ENCODE results near the gene IPPK.

The IPPK gene

DNA sequence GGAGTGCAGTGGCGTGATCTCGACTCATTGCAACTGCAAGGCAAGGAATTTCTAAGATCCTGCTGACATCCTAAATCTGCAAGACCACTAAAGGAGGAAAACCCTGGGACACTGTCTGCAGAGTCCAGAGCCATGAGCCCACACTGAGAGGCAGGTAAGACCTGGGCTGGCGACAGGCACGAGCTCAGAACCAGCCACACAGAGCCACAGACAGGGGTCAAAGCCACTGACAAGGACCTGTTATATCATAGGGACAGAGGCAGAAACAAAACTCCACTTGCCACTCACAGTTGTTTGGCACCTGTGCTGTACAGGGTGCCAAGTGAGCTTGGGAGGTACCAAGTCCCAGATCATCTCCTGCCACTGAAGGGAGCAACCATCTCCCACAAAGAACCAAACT is 34.2 kb downstream of the IPPK start:
- Histone ChIP-seq H3K4me3 (ENCODE audit: low read length in 2 of 2) (no peak overlapping the region), H3K27ac (replicated peaks; ENCODE audit: low read length) (no peak overlapping the region), H2BK15ac (ENCODE audit: low read length) (no peak overlapping the region), H3K36me3 (replicated peaks in 1 of 2; ENCODE audit: control insufficient read depth in 2 of 2, insufficient read depth in 2 of 2, low read length in 2 of 2) (peaks cover 32 to 76% of the 10 kb centered on the region in 2 donors), H3K14ac (ENCODE audit: low read length) (no peak overlapping the region), H4K91ac (ENCODE audit: low read depth, low read length, poor library complexity) (no peak overlapping the region), H3K4me2 (ENCODE audit: insufficient read depth, low read length, poor library complexity, severe bottlenecking) (no peak overlapping the region), H4K8ac (ENCODE audit: low read depth, low read length) (no peak overlapping the region), H3K27me3 (ENCODE audit: control insufficient read depth in 3 of 3, insufficient read depth in 3 of 3, low read depth in 1 of 3, low read length in 3 of 3) (no peaks in the 10 kb centered on the region), H2AFZ (ENCODE audit: low read length) (no peak overlapping the region), H2BK5ac (ENCODE audit: low read length) (no peak overlapping the region), H3K9me3 (replicated peaks in 1 of 2; ENCODE audit: control insufficient read depth in 2 of 2, insufficient read depth in 1 of 2, low read depth in 1 of 2, low read length in 2 of 2) (no peaks in the 10 kb centered on the region), H3K4me1 (ENCODE audit: control insufficient read depth in 2 of 2, insufficient read depth in 1 of 2, low read depth in 1 of 2, low read length in 2 of 2) (no peaks in the 10 kb centered on the region), H3K4ac (ENCODE audit: low read length) (no peak overlapping the region), H3K79me1 (ENCODE audit: low read depth, low read length) (peaks cover 2% of the 10 kb centered on the region), H2AK5ac (ENCODE audit: low read depth, low read length) (no peak overlapping the region), H3K23ac (ENCODE audit: low read depth, low read length, poor library complexity) (no peak overlapping the region), H3K18ac (ENCODE audit: low read length) (no peak overlapping the region), H3K9ac (ENCODE audit: low read depth, low read length, poor library complexity) (no peak overlapping the region), H2BK120ac (ENCODE audit: low read depth, low read length) (no peak overlapping the region), H2BK12ac (ENCODE audit: low read length) (no peak overlapping the region)
- WGBS, 2 donors (ENCODE audit: extremely low coverage in 2 of 2, insufficient read length in 2 of 2, insufficient replicate concordance in 1 of 2) = no CpG with 5 or more reads among the region's 4 CpGs
- DNase-seq (ENCODE audit: low spot score) = no peak

DNA sequence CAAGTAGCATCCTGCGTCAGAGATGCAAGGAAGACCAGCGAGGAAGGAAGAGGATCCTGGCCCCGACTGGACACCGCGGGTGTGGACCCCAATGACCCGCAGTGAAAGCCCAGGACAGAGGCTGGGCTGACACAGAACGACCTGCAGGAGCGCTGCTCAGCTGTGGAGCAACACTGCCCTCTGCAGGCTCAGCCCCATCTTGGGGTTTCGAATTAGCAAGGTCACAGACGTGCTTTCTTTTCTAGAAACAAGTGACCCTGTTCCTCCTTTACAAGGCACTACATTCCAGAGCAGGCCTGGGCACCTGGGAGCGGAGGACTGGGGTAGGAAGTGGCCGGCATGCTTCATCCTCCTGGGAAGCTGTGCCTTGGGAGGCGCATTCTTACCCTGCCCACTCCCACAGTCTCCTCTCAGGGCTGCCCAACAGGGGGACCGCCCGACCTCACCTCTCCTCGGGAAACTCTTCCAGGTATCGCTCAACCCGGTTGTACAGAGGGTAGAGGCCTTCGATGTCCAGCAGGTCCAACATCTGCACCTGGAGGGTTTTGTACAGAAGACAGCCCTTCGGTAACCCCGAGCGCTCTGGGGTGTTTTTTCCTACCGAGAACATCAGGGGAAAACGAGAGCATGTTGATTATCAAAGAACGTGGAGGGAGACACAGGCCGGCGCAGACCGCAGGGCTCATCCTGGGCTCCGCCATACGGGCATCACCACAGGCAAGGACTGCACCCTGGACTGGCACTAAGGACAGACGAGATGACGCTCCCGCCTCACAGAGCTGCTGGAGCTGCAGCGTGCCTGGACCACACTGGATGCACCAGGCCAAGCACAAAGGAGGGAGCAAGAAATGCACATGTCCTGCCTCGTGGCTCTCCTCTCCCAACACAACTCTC is 35.0 kb downstream of the IPPK start:
- Histone ChIP-seq H3K79me1 (ENCODE audit: low read depth, low read length) (no peaks in the 10 kb centered on the region), H2BK15ac (ENCODE audit: low read length) (no peak overlapping the region), H3K4me2 (ENCODE audit: insufficient read depth, low read length, poor library complexity, severe bottlenecking) (no peak overlapping the region), H3K36me3 (replicated peaks in 1 of 2; ENCODE audit: control insufficient read depth in 2 of 2, insufficient read depth in 2 of 2, low read length in 2 of 2) (peaks cover 28 to 71% of the 10 kb centered on the region in 2 donors), H2BK12ac (ENCODE audit: low read length) (no peak overlapping the region), H3K4me3 (ENCODE audit: low read length in 2 of 2) (no peak overlapping the region), H4K91ac (ENCODE audit: low read depth, low read length, poor library complexity) (no peak overlapping the region), H2AFZ (ENCODE audit: low read length) (peak overlapping the region; percentile 26), H3K4me1 (ENCODE audit: control insufficient read depth in 2 of 2, insufficient read depth in 1 of 2, low read depth in 1 of 2, low read length in 2 of 2) (no peaks in the 10 kb centered on the region), H2BK120ac (ENCODE audit: low read depth, low read length) (no peak overlapping the region), H3K23ac (ENCODE audit: low read depth, low read length, poor library complexity) (no peak overlapping the region), H4K8ac (ENCODE audit: low read depth, low read length) (no peak overlapping the region), H3K14ac (ENCODE audit: low read length) (no peak overlapping the region), H2AK5ac (ENCODE audit: low read depth, low read length) (no peak overlapping the region), H3K27ac (replicated peaks; ENCODE audit: low read length) (no peak overlapping the region), H3K27me3 (ENCODE audit: control insufficient read depth in 3 of 3, insufficient read depth in 3 of 3, low read depth in 1 of 3, low read length in 3 of 3) (no peaks in the 10 kb centered on the region), H3K9me3 (replicated peaks in 1 of 2; ENCODE audit: control insufficient read depth in 2 of 2, insufficient read depth in 1 of 2, low read depth in 1 of 2, low read length in 2 of 2) (no peaks in the 10 kb centered on the region), H3K18ac (ENCODE audit: low read length) (no peak overlapping the region), H3K9ac (ENCODE audit: low read depth, low read length, poor library complexity) (peak overlapping the region; percentile 36), H3K4ac (ENCODE audit: low read length) (no peak overlapping the region), H2BK5ac (ENCODE audit: low read length) (no peak overlapping the region)
- WGBS, 2 donors (ENCODE audit: extremely low coverage in 2 of 2, insufficient read length in 2 of 2, insufficient replicate concordance in 1 of 2) = no CpG with 5 or more reads among the region's 35 CpGs
- peak; percentile 79 for DNase-seq (ENCODE audit: low spot score)

DNA sequence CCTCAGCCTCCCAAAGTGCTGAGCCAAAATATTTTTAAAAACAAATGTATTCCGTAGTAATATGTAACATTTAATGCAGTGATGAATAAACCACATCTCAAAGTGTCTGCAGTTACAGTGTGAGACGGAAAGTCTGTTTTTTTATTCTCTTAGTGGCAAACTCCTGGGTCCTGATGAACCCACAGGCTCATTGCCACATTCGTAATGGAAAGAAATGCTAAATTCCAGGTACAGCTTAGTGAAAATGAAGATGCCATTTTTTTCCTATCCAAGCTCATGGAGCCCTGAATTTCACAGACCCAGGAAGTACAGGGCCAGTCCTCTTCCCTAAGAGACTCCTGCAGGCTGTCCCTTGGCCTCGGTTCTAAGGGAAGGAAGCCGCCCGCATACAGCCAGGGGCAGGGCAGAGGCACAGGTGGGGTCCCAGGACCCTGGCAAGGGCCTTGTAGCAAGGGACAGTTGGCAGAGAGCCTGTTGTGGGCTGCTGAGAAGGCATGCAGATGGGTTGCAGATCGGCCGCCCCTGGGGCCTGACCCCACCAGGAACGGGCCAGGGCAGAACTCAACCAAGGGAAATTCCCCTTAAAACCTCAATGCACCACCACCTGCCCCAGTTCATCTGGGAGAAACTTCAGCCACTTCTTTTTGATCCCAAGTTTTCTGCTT is 36.2 kb downstream of the IPPK start:
- H3K4me2 ChIP-seq (ENCODE audit: insufficient read depth, low read length, poor library complexity, severe bottlenecking) = no peak overlapping the region
- H2BK120ac ChIP-seq (ENCODE audit: low read depth, low read length) = no peak overlapping the region
- WGBS, 2 donors (ENCODE audit: extremely low coverage in 2 of 2, insufficient read length in 2 of 2, insufficient replicate concordance in 1 of 2) = no CpG with 5 or more reads among the region's 9 CpGs
- H2BK5ac ChIP-seq (ENCODE audit: low read length) = no peak overlapping the region
- H3K9ac ChIP-seq (ENCODE audit: low read depth, low read length, poor library complexity) = no peak overlapping the region
- no peak overlapping the region for H3K4ac ChIP-seq (ENCODE audit: low read length)
- peak overlapping the region; percentile 18 for H3K23ac ChIP-seq (ENCODE audit: low read depth, low read length, poor library complexity)
- no peak overlapping the region for H2BK15ac ChIP-seq (ENCODE audit: low read length)
- no peaks in the 10 kb centered on the region for H3K27me3 ChIP-seq (ENCODE audit: control insufficient read depth in 3 of 3, insufficient read depth in 3 of 3, low read depth in 1 of 3, low read length in 3 of 3)
- H3K14ac ChIP-seq (ENCODE audit: low read length) = no peak overlapping the region
- peak overlapping the region; percentile 50 for H4K8ac ChIP-seq (ENCODE audit: low read depth, low read length)
- H3K4me3 ChIP-seq (ENCODE audit: low read length in 2 of 2) = peak overlapping the region in 1 of 2 donors; percentile 69
- no peaks in the 10 kb centered on the region for H3K9me3 ChIP-seq (replicated peaks in 1 of 2; ENCODE audit: control insufficient read depth in 2 of 2, insufficient read depth in 1 of 2, low read depth in 1 of 2, low read length in 2 of 2)
- H3K18ac ChIP-seq (ENCODE audit: low read length) = no peak overlapping the region
- no peak overlapping the region for H3K27ac ChIP-seq (replicated peaks; ENCODE audit: low read length)
- H3K36me3 ChIP-seq (replicated peaks in 1 of 2; ENCODE audit: control insufficient read depth in 2 of 2, insufficient read depth in 2 of 2, low read length in 2 of 2) = peaks cover 23 to 59% of the 10 kb centered on the region in 2 donors
- H3K79me1 ChIP-seq (ENCODE audit: low read depth, low read length) = no peaks in the 10 kb centered on the region
- DNase-seq (ENCODE audit: low spot score) = no peak
- H3K4me1 ChIP-seq (ENCODE audit: control insufficient read depth in 2 of 2, insufficient read depth in 1 of 2, low read depth in 1 of 2, low read length in 2 of 2) = no peaks in the 10 kb centered on the region
- H2AFZ ChIP-seq (ENCODE audit: low read length) = no peak overlapping the region
- no peak overlapping the region for H2BK12ac ChIP-seq (ENCODE audit: low read length)
- H4K91ac ChIP-seq (ENCODE audit: low read depth, low read length, poor library complexity) = no peak overlapping the region
- no peak overlapping the region for H2AK5ac ChIP-seq (ENCODE audit: low read depth, low read length)

- Histone ChIP-seq H3K4me2 (ENCODE audit: insufficient read depth, low read length, poor library complexity, severe bottlenecking) (no peak overlapping the region), H2AK5ac (ENCODE audit: low read depth, low read length) (no peak overlapping the region), H2BK12ac (ENCODE audit: low read length) (no peak overlapping the region), H2BK120ac (ENCODE audit: low read depth, low read length) (no peak overlapping the region), H3K79me1 (ENCODE audit: low read depth, low read length) (no peaks in the 10 kb centered on the region), H2AFZ (ENCODE audit: low read length) (no peak overlapping the region), H4K91ac (ENCODE audit: low read depth, low read length, poor library complexity) (no peak overlapping the region), H3K27me3 (ENCODE audit: control insufficient read depth in 3 of 3, insufficient read depth in 3 of 3, low read depth in 1 of 3, low read length in 3 of 3) (no peaks in the 10 kb centered on the region), H3K4ac (ENCODE audit: low read length) (no peak overlapping the region), H3K4me1 (ENCODE audit: control insufficient read depth in 2 of 2, insufficient read depth in 1 of 2, low read depth in 1 of 2, low read length in 2 of 2) (no peaks in the 10 kb centered on the region), H3K14ac (ENCODE audit: low read length) (no peak overlapping the region), H2BK15ac (ENCODE audit: low read length) (no peak overlapping the region), H3K4me3 (ENCODE audit: low read length in 2 of 2) (no peak overlapping the region), H3K9ac (ENCODE audit: low read depth, low read length, poor library complexity) (no peak overlapping the region), H3K23ac (ENCODE audit: low read depth, low read length, poor library complexity) (no peak overlapping the region), H3K9me3 (replicated peaks in 1 of 2; ENCODE audit: control insufficient read depth in 2 of 2, insufficient read depth in 1 of 2, low read depth in 1 of 2, low read length in 2 of 2) (no peaks in the 10 kb centered on the region), H3K36me3 (replicated peaks in 1 of 2; ENCODE audit: control insufficient read depth in 2 of 2, insufficient read depth in 2 of 2, low read length in 2 of 2) (peaks cover 14 to 55% of the 10 kb centered on the region in 2 donors), H4K8ac (ENCODE audit: low read depth, low read length) (no peak overlapping the region), H3K18ac (ENCODE audit: low read length) (no peak overlapping the region), H2BK5ac (ENCODE audit: low read length) (no peak overlapping the region), H3K27ac (replicated peaks; ENCODE audit: low read length) (no peak overlapping the region)
- no CpG with 5 or more reads among the region's 5 CpGs for WGBS, 2 donors (ENCODE audit: extremely low coverage in 2 of 2, insufficient read length in 2 of 2, insufficient replicate concordance in 1 of 2)
- DNase-seq (ENCODE audit: low spot score) = no peak
Observed at GRCh38 chr9:92632641-92633040, 37.3 kb downstream of the IPPK start.

Measured in neuronal stem cell (in vitro differentiated cells).